GM15510 (cell line): ENCODE measurements around the gene FBXO44.

Experiments
- POLR2A ChIP-seq: IDR thresholded peaks from 3 replicates; pipeline ENCODE4 v1.6.1; 2011; ENCODE audit warnings: borderline replicate concordance; ENCODE audit not compliant: insufficient read length; ENCODE audit errors: extremely low read depth

The FBXO44 gene

DNA sequence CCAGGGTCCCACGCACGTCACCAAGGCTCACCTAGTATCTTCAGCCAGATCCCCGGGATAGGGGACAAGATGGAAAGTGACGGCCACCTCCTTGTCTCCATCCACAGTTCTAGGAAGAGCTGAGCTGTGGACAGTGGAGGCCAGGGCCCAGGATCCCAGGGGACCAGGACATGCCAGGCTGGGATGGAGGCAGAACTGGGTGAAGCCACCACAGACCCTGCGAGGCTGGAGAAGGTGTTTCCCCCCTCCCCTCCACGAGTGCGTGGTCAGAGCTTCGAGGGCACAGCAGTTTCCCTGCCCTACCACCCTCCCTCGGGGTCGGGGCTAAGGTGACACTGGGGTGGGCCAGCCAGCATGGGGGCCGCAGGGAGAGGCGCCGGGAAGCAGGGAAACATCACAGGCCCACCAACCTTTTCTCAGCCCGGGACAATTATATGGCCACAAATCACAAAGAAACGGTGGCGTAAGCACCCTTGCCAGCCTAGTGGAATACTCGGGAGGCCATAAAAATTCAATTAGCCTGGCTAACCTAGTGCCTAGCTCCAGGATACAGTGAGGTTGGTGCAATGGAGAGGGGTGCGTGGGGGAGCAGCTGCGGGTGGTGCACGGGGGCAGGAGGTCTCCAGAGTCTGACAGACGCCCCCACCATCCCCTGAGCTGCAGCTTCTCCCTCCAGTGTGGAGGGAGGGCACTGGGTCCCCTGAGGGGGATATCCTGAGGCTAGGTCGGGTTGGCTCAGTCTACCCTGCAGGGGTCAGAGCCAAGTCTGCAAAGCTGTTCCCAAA lies 50.2 kb downstream of the FBXO44 start:
- TF ChIP-seq POLR2A = no peak

DNA sequence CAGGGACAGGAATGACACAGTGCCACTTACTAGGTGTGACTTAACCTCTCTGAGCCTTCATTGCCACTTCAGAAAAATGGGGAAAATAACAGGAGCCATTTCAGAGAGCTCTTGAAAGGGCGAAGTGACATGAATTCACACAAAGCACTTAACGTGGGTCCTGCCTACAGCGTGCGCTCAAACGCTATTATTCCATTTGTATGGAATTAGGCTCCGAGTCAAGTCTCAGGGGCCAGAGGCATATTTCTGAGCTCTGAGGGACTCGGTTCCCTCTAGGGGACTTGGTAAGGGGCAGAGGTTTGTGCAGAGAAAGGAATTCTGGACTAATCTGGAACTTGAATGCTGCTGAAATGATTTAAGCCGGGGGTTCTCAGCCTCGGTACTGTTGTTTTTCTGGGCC lies 50.9 kb downstream of the FBXO44 start:
- no peak for TF ChIP-seq POLR2A

DNA sequence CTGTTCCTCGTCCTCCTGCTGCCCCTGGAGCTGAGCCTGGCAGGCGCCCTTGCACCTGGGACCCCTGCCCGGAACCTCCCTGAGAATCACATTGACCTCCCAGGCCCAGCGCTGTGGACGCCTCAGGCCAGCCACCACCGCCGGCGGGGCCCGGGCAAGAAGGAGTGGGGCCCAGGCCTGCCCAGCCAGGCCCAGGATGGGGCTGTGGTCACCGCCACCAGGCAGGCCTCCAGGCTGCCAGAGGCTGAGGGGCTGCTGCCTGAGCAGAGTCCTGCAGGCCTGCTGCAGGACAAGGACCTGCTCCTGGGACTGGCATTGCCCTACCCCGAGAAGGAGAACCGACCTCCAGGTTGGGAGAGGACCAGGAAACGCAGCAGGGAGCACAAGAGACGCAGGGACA lies 51.6 kb downstream of the FBXO44 start:
- TF ChIP-seq POLR2A = no peak

DNA sequence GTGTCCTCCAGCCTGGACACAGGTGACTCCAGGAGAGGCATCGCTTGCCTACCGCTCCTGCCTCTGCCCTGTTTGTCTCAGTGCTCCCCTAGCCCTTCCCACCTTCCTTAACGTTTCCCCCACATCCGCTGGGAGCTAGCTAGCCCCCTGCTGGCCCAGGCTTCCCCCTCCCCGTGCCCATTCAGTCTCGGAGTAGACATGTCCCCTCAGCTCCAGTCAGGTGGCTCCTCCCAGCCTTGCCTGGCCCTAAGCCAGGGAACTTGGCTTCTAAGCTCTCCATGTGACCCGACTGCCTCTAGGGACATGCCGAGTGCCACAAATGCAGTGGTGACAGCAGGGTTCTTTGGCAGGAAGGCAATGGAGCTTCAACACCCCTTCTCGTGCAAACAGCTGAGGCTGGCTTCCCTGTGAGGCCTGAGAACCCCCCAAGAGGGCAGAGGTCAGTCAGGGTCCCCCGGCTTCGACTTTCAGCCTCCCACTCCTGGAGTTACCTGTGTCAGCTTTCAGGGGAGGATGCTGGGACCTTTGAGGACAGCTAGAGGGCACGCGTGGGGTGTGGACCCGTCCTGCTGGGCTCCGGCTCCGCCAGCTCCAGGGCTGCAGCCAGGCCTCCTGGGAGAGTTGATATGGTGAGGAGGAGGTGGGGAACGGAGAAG lies 53.1 kb downstream of the FBXO44 start:
- TF ChIP-seq POLR2A = no peak

DNA sequence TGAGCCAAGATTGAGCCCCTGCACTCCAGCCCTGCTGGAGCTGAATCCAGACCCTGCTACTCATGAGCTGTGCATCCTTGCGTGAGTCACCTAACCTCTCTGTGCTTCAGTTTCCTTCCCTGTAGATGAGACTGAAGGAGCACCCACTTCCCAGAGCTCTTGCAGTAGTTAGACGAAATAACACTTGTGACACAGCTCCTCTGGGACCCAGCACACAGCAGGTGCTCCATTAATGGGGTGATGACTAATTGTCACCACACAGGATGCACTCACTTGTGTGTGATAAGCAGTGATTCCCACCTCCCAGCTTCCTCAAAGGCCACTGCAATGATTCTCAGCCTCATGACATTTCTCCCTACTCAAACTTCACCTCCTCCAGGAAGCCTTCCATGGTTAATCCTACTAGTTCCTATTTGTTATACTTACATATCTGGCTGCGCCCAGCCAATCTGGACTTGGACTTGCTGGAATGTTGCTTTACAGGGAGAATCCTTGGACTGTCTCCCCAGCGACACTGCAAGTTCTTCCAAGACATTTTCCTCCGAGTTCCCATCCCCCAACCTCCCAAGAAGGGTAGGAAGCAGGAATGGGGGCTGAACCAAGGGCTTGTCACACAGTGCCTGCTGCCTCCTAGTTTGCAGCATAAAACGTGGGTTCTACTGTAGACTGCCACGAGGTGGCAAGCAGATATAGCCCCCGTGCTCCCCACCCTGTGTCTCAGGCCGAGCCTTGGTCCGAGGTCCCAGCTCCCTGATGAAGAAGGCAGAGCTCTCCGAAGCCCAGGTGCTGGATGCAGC lies 54.1 kb downstream of the FBXO44 start:
- TF ChIP-seq POLR2A = no peak

DNA sequence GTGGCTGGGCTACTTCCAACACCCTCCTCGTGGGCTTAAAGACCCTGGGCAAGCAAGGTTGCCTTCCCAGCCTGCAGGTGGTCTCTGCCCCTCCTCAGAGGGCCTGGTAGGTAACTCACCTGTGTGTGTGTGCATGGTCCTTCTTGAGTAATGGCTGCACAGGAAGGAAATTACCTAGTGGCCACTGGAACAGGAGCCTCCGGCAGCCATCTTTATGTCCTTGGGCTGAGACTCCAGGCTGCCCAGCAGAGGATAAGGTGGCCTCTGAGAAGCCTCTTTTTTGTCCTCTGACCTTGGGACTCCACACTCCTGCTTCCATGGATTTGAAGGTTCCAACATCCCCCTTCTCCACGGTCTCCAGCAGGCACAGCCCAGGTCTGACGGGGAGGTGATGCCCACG lies 56.8 kb downstream of the FBXO44 start:
- no peak for TF ChIP-seq POLR2A

DNA sequence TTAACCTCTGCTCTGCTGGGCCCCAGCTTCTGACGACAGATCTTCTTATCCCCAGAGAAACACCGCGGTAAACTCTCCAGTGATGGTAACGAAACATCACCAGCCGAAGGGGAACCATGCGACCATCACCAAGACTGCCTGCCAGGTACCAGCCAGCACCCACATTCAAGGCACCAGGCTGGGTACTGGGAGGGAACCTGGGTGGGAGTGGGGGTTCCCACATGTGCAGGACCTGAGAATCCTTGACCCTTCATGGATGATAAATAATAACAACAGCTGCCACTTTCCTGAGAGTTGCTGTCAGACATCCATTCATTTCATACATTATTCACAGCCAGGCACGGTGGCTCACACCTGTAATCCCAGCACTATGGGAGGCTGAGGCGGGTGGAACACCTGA lies 57.6 kb downstream of the FBXO44 start:
- no peak for TF ChIP-seq POLR2A
